Stimulated activated CD8-positive, alpha-beta memory T cell treated with anti-CD3 and anti-CD28 coated beads, Interleukin-12 subunit alpha, Interleukin-12 subunit beta, amount 100 ng/mL, for 24 hours (primary cell): Measurements from ENCODE around the gene NOS3.

Experiments used
- DNase-seq: peaks from one replicate; pipeline ENCODE4 v3.0.0-alpha.2; 2020; ENCODE audit errors: extremely low read depth

Gene NOS3

DNA sequence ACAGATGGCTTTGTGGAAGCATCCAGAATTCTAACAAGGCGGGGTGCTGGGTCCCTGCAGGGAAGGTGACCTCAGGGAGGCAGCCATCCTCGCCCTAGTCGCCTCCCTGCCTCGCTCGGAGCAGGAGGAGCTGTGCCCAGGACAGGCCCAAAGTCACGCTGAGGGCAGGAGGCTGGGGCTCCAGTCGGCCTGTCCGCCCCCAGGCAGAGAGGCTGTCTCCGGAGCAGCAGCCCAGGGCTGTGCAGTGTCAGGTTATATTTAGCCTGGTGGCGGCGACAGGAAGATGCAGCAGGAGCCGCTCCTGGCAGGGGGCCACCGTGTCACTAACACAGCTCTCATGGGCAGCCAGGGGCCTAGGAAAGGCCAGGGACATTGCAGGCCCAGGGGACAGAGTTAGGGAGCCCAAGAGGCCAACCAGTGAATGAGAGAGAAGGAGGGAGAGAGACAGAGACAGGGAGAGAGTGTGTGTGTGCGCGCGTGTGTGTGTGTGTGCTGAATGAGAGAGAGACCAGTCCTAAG is 26.2 kb upstream of the NOS3 start:
- DNase-seq: no peak

DNA sequence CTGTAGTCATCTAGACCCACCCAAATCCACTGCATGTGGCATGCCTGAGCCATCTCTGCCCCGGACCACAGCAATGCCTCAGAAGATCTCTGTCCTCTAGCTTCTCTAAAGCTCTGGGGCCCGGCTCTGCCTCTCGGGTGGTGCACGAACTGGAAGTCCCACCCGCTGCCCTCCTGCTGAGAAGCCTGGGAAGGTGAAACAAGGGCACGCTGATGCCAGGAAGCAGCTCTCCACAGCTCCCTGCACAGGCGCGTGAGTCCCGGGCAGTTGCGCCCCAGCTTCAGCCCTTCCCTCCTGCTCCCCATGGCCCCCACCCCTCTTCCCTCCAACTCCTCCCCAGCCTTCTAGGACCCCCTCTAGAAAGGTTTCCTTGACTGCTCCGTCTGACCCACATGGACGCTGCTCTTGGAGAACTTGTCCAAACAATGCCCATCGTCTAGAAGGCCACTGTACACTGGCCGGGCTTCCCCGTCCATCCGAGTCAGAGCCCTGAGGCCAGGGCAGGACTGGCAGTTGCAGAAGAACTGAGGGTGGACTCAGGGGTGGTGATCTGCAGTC is 25.5 kb upstream of the NOS3 start:
- no peak for DNase-seq

DNA sequence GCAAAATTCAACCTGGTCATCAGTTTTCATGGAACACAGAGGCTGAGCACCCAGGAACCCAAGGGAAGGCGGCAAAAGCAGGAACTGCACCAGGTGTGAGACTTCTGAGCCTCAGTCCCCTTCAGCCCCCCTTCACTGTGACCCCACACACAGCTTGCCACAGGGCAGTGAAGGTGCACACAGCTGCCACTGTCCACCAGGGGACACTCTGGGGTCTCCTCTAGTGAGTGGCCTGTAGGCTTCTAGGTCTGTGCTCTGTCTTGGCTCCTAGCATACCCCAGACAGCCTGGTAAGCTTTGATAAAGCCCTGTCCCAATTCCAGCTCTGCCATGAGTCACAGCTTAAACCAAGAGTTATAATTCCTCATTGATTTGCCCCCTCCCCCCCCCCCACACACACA is 24.8 kb upstream of the NOS3 start:
- DNase-seq: no peak

DNA sequence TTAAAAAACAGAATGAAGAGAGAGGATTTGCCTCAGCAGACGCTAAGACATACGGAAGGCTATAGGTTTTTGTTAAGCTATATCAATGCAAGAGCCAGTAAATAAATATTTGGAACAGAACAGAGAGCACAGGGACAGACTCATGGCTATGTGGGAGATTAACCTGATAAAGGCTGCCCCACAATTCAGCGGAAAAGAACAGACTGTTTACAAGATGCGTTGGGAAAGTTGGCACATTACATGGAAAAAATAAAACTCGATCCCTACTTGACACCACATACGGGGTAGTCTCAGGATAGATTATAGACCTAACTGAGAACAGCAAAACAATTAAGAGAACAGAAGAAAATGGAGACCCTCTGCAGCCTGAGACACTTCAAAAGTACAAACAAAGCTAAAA is 23.5 kb upstream of the NOS3 start:
- no peak for DNase-seq

DNA sequence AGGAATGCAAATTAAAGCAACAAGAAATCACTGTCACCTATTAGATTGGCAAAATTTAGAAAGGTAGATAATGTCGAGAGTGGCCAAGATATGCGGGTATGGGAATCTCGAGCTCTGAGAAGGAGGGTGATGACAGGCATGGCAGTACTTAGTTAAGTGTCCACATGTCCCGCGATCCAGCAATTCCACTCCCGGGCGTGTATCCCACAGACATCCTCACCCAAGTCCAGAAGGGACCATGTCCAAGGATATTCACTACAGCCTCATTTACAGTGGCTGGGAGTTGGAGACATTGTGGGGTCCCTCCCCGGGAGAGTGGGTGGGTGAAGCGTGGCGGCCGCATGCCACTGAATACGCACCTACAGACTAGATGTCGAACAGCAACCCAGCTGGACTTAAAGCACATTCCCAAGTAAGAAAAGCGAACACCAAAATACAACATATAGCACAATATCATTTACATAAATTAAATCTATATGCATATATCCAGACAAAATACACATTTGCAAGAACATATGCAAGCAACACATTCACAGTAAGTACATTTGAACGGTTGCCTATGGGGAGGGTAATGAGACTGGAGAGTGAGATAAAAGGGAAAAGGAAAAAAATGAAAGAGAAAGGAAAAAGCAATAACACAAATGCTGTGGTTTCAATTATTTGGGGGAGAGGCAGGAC is 22.6 kb upstream of the NOS3 start:
- no peak for DNase-seq

DNA sequence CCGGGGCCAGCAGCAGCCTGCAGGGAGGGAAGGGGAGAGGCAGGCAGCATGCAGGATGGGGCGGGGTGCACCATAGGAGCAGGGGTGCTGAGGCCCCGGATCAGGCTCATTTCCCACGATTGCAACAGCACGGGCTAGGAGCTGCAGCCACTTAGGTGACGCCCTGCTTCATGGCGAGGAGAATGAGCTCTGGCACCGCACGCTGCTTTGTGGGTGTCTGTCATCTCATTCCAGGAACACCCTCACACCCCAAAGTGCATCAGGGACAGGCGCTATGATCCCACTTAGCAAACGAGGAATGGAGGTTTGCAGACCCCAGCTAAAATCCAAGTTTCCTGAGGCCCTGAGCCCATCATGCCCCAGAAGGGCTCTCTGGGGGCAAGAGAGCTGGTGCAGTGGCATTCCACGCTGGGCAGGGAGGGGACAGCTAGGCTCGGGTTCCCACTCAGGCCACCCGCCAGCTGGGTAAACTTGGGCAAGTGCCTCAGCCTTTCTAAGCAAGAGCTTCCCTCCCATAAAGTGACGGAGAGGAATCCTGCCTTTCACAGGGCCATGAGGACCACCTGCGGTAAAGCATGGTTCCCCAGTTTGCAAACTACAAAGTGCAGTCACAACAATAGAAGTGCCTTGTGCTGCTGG is 22.0 kb upstream of the NOS3 start:
- no peak for DNase-seq

DNA sequence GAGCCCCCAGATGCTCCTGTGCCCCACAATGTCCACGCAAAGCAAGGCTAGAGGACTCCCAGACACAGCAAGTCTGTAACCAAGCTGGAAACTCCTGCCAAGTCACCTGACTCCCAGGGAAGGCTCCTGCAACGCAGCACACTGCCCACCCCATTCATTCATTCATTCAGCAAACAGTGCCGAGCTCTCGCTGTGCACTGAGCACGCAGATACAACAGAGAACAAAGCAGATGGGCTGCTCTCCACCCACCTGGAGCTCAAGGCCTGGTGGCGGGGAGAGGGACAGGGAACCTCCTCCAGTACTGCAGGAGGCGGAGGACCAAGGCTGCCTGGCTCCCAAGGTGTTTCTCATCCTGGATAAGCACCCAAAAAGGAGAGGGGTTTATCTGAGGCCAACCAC is 21.3 kb upstream of the NOS3 start:
- DNase-seq: no peak

DNA sequence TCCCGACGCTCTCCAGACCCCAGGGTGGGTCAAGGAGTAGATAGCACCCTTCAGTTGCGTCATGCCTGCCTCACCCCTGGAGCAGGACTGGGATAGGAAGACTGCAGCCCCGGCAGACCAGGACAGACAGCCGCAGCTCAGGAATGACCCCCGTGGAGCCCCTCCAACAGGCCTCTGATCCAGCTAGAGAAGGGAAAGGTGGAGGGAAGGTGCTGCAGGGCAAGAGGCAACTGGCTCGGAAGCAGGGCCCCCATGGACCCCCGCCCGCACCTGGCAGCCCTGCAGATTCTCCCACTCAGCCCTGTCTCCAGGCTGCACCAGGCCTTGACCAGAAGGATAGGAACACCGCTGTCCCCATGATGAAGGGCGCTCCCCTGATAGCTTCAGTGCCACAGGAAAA is 20.4 kb upstream of the NOS3 start:
- DNase-seq: no peak

DNA sequence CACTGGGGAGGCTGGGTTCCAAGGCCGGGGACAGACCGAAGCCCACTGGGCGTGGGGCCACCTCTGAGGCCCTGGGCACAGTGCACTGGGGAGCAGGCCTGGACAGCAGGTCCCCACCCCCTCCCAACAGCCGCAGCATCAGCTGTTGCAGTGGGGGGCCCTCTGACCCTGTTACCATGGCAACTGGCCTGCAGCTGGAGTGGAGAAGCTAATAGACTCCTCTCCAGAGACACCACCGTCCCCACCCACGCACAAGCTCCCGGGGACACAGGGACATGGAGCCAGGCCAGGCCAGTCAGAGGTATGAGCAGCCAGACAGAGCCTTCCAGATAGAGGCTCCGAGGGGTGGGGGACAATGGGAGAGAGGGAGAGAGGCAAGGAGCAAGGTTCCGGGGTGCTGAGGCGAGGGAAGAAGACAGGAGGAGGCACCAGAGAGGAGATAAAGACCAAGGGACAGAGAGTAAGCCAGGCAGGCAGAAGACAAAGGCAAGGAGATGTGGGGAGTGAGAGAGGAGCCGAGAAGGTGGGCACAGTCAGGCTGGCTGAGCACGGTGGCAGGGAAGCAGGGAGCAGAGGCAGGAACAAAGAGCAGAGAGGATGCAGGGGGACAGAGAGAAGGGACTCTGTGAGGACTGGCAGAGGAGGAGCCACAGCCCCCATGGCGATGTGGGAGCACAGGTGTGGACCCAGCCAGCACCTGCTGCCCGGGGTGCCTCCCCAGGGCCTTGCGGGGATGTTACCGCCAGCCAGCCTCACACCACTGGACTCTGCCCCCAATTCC is 19.4 kb upstream of the NOS3 start:
- no peak for DNase-seq

DNA sequence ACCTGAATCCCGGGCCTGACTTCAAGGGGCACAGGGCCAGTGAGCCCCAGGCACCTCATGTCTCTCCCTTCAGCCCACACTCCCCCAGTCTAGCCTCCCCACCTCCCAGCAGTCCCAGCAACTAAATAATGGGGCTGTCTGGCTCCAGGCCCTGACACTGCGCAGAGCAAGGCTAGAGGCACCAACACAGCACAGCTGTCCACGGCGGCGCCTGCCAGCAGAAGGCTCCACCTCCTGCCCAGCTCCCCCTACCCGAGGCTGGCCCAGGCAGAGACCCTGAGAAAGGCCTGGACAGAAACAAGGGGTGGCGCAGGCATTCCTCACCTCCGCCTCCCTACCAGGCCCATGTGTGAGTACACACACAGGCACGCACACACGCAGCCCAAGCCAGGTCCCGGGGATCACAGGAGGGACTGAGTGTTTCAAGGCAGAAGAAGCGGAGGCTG is 18.8 kb upstream of the NOS3 start:
- DNase-seq: no peak

DNA sequence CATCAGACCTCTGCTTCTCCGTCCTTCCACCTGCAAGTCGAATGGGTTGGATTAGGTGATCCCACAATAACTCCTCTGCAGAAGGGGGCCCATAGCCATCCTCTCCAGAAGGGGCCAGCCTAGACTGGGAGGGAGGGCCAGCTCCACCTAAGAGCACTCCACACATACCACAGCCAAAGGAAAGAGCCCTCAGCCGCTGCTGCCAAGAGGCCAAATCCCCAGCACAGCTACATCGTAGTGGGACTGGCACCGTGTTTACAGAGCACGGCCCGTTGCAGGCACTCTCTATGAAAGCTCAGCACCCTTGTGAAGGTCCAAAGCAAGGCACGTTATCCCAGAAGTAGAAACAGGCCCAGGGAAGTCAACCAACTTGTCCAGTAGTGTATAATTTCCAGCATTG is 18.1 kb upstream of the NOS3 start:
- DNase-seq: no peak

DNA sequence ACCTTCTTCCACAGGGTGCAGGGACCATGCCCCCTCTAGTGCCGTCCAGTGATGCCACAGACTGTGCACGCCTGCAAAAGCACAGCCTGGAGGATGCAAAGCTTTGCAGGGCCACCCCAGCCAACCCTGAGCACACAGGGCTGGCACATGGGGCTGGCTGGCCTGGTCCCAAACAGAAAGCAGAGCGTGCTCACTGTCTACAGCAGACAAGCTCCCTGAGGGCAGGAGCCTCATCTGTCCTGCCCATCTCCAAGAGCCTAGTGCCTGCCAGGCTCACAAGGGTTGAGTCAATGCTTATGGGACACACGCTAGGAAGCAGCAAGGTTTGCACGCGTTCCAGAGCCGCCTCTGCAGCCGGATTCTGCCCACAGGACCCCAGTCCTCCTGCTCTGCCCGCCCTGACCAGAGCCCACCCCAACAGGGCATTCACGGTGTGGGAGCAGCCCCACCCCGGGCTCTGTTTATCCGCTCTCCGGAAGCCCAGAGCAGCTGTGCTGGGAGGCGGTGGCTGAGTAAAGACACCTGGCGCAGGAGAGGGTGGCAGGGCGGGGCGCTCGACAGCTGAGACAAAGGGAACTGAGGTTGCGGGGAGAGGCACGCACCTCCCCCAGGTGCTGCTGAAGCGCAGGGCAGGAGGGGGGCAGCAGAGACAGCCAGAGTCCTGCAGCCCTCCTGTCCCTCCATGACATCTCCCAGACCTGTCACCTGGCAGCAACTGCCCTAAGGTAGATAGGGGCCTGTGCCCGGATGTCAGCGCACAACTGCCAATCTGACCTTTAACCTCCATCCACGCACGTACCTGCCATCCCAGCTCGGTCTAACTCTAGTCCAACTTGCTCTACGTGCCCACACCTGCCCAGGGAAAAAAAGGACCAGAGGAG is 17.0 kb upstream of the NOS3 start:
- no peak for DNase-seq

DNA sequence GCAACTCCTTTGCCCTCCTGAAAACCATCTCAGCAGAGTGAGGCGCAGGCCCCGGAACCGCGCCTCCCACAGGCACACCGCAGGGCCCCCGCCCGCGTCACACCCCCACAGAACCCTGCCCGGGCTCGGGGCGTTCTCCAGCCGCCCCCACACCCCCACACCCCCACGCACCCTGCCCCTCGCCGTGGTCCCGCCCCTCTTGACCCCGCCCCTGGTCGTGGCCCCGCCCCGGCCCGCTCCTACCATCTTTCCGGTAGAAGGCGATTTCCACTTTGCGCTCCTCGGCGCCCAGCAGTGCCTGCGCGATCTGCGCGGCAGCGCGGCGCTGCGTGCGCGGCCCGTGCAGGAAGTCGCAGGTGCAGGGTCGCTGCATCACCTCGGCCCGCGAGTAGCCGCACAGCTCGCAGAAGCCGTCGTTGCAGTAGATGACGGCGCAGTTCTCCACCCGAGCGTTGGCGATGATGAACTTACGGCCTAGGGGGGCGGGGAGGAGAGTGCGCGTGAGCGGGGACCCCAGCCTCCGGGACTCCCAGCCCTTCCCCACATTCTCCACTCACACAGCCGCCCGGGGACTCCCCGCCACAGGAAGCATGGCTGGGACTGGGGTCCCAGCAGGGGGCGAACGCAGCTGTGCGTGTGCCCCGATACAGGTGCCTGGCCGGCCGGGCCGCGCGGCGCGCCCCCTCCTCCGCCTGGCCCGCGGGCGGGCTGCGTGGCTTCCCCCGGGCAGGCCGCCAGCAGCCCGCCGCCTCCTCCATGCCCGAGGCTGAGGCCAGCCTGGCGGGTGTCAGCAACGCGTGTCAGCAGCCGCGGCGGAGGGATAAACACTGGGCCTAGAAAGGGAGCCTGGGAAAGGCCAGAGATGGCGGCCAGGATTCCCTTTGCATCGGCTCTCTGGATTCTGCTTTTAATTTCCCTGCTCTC is 16.1 kb upstream of the NOS3 start:
- DNase-seq: no peak

DNA sequence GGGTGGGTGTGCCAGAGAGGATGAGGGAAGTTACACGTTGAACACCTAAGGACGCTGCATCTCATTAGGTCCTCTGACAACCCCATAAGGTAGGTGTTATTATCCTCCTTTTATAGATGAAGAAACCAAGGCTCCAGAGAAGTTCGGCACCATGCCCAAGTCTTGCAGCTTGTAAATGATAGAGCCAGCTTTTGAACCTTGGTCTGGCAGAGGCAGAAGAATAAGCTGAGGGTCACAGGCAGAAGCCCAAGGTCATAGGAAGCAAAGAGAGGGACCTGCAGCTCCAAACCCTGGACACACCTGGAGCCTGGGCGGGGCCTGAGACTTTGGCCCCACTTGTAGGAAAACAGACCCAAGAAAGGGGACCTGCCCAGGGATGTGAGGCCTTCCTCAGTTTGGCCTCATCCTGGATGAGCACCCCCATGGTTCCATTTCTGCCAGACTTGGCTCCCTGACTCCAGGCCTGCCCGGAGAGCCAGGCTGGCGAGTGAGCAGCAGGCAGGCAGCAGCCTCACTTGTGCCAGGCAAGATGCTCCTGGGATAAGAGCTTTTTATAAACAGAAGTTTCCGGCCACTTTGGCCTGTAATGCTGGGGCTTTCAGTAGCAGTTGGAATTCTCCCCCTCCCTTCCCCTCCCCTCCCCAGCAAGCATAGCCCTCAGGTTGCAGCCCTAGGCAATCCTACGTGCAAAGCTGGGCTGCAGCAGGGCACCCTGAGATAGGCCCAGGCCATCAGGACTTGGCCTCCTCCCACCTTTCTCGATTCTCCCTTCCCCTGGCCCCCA is 15.1 kb upstream of the NOS3 start:
- no peak for DNase-seq

DNA sequence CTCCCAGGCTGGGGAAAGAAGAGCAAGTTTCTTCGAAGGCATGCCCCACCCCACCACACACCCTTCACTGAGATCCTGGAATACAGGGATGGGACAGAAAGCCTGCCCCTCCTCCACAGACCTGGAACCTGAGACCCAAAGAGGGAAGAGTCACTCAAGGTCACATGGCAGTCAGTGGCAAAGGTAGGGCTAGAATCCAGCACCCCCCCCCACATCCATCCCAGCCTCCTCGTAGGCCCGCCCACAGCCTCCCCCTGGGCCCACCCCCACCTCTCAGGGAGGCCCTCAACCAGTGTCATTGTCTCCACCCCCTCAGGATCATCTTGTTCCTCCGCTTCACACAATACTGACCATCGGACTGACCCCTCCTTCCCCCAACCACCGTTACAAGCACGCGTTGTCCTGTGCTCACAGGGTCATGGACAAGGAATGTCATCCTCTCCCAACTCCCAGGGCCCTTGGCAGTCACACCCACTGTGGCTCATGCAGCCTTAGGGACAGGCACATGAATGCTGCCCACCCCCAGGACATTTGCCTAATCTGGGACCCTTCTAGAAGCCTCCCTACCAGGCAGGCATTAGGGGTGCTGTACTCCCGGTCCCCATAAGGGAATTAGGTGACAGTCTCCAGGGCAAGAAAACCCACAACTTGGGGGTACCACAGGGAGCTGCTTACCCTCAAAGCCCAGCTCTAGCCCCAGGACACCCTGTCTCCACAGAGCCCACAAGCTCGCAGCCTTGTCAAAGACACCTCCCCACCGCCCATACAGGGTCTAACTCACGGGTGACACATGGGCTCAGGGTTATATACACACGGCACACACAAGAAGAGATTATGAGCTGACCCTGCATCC is 14.1 kb upstream of the NOS3 start:
- no peak for DNase-seq

DNA sequence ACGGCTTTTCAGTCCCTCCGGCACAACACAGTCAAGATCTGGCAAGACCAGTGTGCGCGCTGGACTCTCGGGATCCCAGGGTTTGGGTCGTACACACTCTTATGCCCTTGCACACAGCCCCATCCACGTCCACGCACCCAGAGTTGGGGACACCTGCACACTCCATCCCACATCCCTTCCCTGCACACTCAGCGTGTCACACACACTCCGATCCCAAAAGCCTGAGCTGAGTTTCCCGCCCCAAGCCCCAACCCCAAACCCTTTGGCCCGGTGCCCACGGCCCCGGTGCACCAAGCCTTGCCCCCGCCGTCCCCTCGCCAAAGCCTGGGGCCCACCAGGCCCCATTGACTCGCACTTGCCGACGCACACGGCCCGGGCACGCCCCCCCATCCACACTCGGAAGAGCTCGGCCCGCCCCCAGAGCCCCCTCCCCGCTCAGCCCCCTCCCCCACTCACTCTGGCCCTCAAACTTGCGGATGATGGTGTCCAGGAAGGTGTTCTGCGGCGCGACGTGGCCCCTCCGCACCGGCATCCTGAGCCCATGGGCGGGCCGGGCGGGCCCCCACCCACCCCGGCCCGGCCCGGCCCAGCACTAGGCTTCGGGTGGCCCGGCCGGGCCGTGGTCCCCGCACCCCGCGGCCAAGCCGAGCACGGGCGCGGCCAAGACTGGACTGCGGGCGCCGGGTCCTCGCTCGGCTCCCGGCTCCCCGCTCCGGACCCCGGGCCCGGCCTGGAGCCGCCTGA is 13.3 kb upstream of the NOS3 start:
- no peak for DNase-seq

DNA sequence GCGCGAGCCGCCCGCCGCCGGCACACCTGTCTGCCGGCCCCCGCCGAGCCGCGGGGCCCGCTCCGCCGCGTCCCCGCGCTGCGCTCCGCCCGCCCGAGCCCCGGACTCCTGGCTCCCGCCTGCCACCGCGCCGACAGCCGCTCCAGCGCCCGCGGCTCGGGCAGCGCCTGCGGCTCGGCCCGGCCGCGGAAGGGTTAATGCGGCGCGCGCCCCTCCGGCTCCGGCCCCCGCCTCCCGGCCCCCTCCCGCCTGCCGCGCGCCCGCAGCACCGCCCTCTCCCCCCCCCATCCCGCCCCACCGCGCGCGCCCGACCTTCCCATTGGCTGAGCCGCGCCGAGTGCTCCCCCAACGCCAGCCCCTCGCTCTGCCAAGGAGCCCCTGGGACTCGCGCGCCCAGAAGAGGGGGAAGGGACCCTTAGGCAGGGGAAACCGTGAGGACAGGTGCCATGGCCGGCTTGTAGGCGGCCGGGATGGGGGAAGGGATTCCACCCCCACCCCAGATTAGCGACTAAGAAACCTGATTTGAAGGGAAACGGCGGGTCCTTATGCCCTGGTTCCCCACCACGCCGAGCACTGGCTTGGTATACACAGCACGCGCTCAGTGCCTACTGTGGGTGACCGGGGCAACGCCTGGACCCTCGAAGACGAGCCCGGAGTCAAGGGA is 12.6 kb upstream of the NOS3 start, which contains the start of gene KCNH2:
Gene KCNH2 (minus strand): TSS at position 196 of the 664 bp plus-strand sequence. CDS start 408 bp downstream, outside the sequence.
- DNase-seq: no peak
